A673 (cell line): ENCODE measurements around the gene TCIRG1. TPM values are rescaled to one million over a fixed set of nuclear protein-coding genes. Genes with fewer than 3 reads are reported as not detected.

Source experiments
- BruUV-seq: library from RNA; stranded (reverse); fragments of 400-500 nt; replicated peaks from 2 replicates; lab custom pipeline; 2021; lab: Mats Ljungman, UMichigan
- CTCF ChIA-PET: fragments of 300-600 bp; sonication (Branson Sonifier 250); formaldehyde crosslinking; loops from one replicate; lab custom pipeline; 2022; ENCODE audit warnings: antibody characterized with exemption; lab: Charles Lee
- POLR2A ChIA-PET: fragments of 300-600 bp; sonication (Branson Sonifier 250); formaldehyde crosslinking; loops from one replicate; lab custom pipeline; 2022; ENCODE audit warnings: antibody characterized with exemption; ENCODE audit not compliant: low non-redundant PET; lab: Charles Lee
- DNase-seq: peaks from one replicate; pipeline ENCODE4 v3.0.0-alpha.2; 2015; ENCODE audit warnings: low spot score
- H3K27ac ChIP-seq: fragments of 200-600 bp; sonication (generic); 2 replicates; pipeline ENCODE4 v1.5.1; 2016; ENCODE audit warnings: mixed run types, low read depth, mild to moderate bottlenecking, mixed read lengths, antibody characterized with exemption, low read length; ENCODE audit not compliant: poor library complexity, severe bottlenecking
- H3K27me3 ChIP-seq: fragments of 200-600 bp; sonication (generic); replicated peaks from 2 replicates; pipeline ENCODE4 v1.6.1; 2017; ENCODE audit warnings: mixed run types, low read depth, mild to moderate bottlenecking, mixed read lengths, antibody characterized with exemption, low read length; ENCODE audit not compliant: insufficient read depth, poor library complexity
- H3K36me3 ChIP-seq: fragments of 200-600 bp; sonication (generic); 2 replicates; pipeline ENCODE4 v1.6.1; 2016; ENCODE audit warnings: mixed run types, mild to moderate bottlenecking, mixed read lengths, antibody characterized with exemption, low read length; ENCODE audit not compliant: insufficient read depth, poor library complexity, severe bottlenecking
- H3K4me1 ChIP-seq: fragments of 200-600 bp; sonication (generic); 2 replicates; pipeline ENCODE4 v1.6.1; 2017; ENCODE audit warnings: mixed run types, mild to moderate bottlenecking, mixed read lengths, antibody characterized with exemption, low read length; ENCODE audit not compliant: insufficient read depth, poor library complexity, severe bottlenecking
- H3K4me3 ChIP-seq: fragments of 200-600 bp; sonication (generic); 2 replicates; pipeline ENCODE4 v1.5.1; 2016; ENCODE audit warnings: low read depth, mixed run types, mild to moderate bottlenecking, mixed read lengths, low read length; ENCODE audit not compliant: poor library complexity, severe bottlenecking
- H3K9me3 ChIP-seq: fragments of 200-600 bp; sonication (generic); 2 replicates; pipeline ENCODE4 v1.6.1; 2016; ENCODE audit warnings: mixed run types, low read depth, mild to moderate bottlenecking, mixed read lengths, antibody characterized with exemption, low read length; ENCODE audit not compliant: poor library complexity, severe bottlenecking
- EZH2 ChIP-seq: fragments of 200-600 bp; sonication (generic); IDR thresholded peaks from 2 replicates; pipeline ENCODE4 v1.6.1; 2017; ENCODE audit warnings: borderline replicate concordance, low read depth, mild to moderate bottlenecking, mixed read lengths, antibody characterized with exemption, low read length; ENCODE audit not compliant: poor library complexity, severe bottlenecking
- intact Hi-C: fragments of 100-400 bp; cut with micrococcal nuclease; formaldehyde crosslinking; loops from one replicate; pipeline ENCODE4 v1.10.0; 2022; ENCODE audit not compliant: unreplicated experiment
- total RNA-seq: library from RNA; stranded (reverse); gene quantifications from 2 replicates; pipeline ENCODE4 v1.2.3, GENCODE V29; 2021
- TF ChIP-seq, protein P1 (sequence below): fragments of 300-800, 200-600 bp; sonication (generic); conservative IDR thresholded peaks from 2 replicates; pipeline ENCODE4 v1.5.1; 2017; ENCODE audit warnings: low read depth, mild to moderate bottlenecking, antibody characterized with exemption, low read length, moderate library complexity, mixed read lengths

The TCIRG1 gene
- total RNA-seq, 1 experiment from 2014 or later: 15.0 TPM

DNA sequence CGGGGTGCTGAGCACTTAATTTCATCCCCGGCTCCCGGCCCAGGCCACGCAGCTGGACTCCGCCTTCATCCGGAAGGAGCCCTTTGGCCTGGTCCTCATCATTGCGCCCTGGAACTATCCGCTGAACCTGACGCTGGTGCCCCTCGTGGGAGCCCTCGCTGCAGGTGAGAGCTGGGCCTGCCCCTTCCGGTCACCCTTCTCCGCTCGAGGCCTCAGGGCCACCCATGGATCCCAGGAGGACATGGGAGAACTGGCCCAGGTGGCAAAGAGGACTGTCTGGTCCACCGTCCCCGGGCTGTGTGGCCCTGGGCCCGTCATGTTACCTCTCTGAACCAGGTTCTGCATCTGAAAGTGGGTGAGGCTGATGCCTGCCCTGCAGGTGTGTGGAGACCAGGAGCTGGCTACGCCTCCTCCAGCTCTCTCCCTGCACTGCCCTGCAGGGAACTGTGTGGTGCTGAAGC lies 20.1 kb upstream of the TCIRG1 start:
- Histone ChIP-seq H3K27ac (no peak overlapping the region), H3K4me3 (no peak overlapping the region), H3K27me3 (no peaks in the 10 kb centered on the region), H3K4me1 (no peaks in the 10 kb centered on the region), H3K9me3 (no peaks in the 10 kb centered on the region), H3K36me3 (no peaks in the 10 kb centered on the region)
- intact Hi-C loops: no loop called here
- ChIA-PET POLR2A (no interaction called here), CTCF (no interaction called here)
- no TSS peak for BruUV-seq
- DNase-seq: no peak
- no peak for TF ChIP-seq EZH2
- TF ChIP-seq, protein P1, sequence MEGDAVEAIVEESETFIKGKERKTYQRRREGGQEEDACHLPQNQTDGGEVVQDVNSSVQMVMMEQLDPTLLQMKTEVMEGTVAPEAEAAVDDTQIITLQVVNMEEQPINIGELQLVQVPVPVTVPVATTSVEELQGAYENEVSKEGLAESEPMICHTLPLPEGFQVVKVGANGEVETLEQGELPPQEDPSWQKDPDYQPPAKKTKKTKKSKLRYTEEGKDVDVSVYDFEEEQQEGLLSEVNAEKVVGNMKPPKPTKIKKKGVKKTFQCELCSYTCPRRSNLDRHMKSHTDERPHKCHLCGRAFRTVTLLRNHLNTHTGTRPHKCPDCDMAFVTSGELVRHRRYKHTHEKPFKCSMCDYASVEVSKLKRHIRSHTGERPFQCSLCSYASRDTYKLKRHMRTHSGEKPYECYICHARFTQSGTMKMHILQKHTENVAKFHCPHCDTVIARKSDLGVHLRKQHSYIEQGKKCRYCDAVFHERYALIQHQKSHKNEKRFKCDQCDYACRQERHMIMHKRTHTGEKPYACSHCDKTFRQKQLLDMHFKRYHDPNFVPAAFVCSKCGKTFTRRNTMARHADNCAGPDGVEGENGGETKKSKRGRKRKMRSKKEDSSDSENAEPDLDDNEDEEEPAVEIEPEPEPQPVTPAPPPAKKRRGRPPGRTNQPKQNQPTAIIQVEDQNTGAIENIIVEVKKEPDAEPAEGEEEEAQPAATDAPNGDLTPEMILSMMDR: no peak

DNA sequence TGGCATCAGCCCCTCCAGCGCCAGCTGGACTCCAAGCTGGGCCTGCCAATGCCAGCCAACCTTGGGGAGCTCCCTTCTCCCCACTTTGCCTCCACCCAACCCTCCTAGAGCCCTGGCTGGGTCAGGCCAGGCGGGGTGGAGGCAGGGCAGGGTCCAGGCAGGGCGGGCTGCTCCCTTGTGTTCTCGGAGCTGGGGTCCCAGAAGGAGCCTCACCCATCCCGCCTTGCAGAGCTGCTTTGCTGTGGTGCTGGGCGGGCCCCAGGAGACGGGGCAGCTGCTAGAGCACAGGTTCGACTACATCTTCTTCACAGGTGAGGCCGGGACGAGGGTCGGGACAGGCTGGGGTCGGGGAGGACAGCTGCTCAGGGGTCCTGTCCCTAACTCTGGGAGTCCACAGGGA lies 19.3 kb upstream of the TCIRG1 start:
- H3K4me3 ChIP-seq: no peak overlapping the region
- no peak for DNase-seq
- H3K36me3 ChIP-seq: no peaks in the 10 kb centered on the region
- no peaks in the 10 kb centered on the region for H3K4me1 ChIP-seq
- no peaks in the 10 kb centered on the region for H3K9me3 ChIP-seq
- CTCF ChIA-PET: interaction anchor here (0.7 kb wide), 1 partner anchor 386 kb away, joined by 5 read pairs; no protein-coding TSS in a partner anchor
- TF ChIP-seq, protein P1: no peak
- TF ChIP-seq EZH2: no peak
- POLR2A ChIA-PET: no interaction called here
- no peaks in the 10 kb centered on the region for H3K27me3 ChIP-seq
- H3K27ac ChIP-seq: no peak overlapping the region
- intact Hi-C loops: no loop called here
- BruUV-seq: no TSS peak

DNA sequence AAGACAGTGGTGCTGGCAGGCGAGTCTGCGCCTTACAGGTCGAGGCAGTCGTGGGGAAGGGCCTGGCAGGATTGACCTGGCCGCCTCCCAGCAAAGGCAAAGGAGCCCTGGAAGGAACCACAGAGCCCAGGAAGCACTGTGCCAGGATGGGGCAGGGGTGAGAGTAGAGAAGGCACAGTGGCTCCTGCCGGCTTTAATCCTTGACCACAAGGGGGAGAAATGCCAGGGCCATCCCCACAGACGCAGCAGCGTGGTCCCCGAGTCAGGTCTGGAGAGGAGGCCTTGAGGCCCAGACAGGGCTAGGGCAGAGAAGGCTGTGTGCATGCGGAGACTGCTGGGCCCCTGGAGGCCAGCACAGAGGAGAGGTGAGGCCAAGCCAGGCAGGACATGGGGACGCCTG lies 18.2 kb upstream of the TCIRG1 start:
- no peak overlapping the region for H3K27ac ChIP-seq
- H3K9me3 ChIP-seq: no peaks in the 10 kb centered on the region
- H3K36me3 ChIP-seq: no peaks in the 10 kb centered on the region
- CTCF ChIA-PET: no interaction called here
- H3K4me3 ChIP-seq: no peak overlapping the region
- H3K27me3 ChIP-seq: no peaks in the 10 kb centered on the region
- POLR2A ChIA-PET: no interaction called here
- H3K4me1 ChIP-seq: no peaks in the 10 kb centered on the region
- TF ChIP-seq, protein P1: peak; percentile 33; the same call in 1 of the 2 replicates
- TF ChIP-seq EZH2: no peak
- no peak for DNase-seq
- intact Hi-C loops: no loop called here
- no TSS peak for BruUV-seq
